HAP-1 (cell line): Measurements from ENCODE around the gene BCCIP.
A peak's percentile ranks its signal among the peaks of the same experiment; 100 is the strongest.

Experiments
- DNase-seq, 2 experiments: peaks; one replicate each; pipeline ENCODE4 v3.0.0-alpha.2; 2016 to 2020; ENCODE audit warnings: low spot score in 2 of 2
- H3K27me3 ChIP-seq: fragments of 250-450 bp; sonication (Bioruptor Pico); 2 replicates; pipeline ENCODE4 v1.5.1; 2020; ENCODE audit warnings: low read depth, mild to moderate bottlenecking, moderate library complexity
- H3K36me3 ChIP-seq: fragments of 250-450 bp; sonication (Bioruptor Pico); replicated peaks from 2 replicates; pipeline ENCODE4 v1.5.1; 2020; ENCODE audit warnings: mild to moderate bottlenecking
- H3K4me1 ChIP-seq: fragments of 250-450 bp; sonication (Bioruptor Pico); 2 replicates; pipeline ENCODE4 v1.5.1; 2020; ENCODE audit warnings: mild to moderate bottlenecking
- H3K4me3 ChIP-seq: fragments of 250-450 bp; sonication (Bioruptor Pico); 2 replicates; pipeline ENCODE4 v1.5.1; 2020; ENCODE audit warnings: mild to moderate bottlenecking, moderate library complexity
- H3K9me3 ChIP-seq: fragments of 250-450 bp; sonication (Bioruptor Pico); 2 replicates; pipeline ENCODE4 v1.5.1; 2020; ENCODE audit warnings: mild to moderate bottlenecking, moderate library complexity
- in situ Hi-C: fragments of 300-500 bp; cut with MboI; formaldehyde crosslinking; loops from 3 replicates; pipeline ENCODE4 v1.14.3; 2020; ENCODE audit warnings: low sequenced_read_pairs, inconsistent platforms, mixed read lengths

BCCIP gene

GRCh38 chr10:125812128-125812750, 11.1 kb upstream of the BCCIP start:
- Histone ChIP-seq H3K4me1 (no peaks in the 10 kb centered on the region), H3K27me3 (no peaks in the 10 kb centered on the region), H3K9me3 (no peaks in the 10 kb centered on the region), H3K4me3 (no peak overlapping the region), H3K36me3 (peaks cover 28% of the 10 kb centered on the region)
- no peak for DNase-seq
- in situ Hi-C loops: no loop called here

GRCh38 chr10:125815764-125816163, 7.6 kb upstream of the BCCIP start:
- H3K4me3 ChIP-seq: no peak overlapping the region
- H3K36me3 ChIP-seq: peaks cover 18% of the 10 kb centered on the region
- no peaks in the 10 kb centered on the region for H3K9me3 ChIP-seq
- no peak for DNase-seq
- no peaks in the 10 kb centered on the region for H3K27me3 ChIP-seq
- no peaks in the 10 kb centered on the region for H3K4me1 ChIP-seq
- in situ Hi-C loops: no loop called here

- DNase-seq: no peak
- Histone ChIP-seq H3K27me3 (no peaks in the 10 kb centered on the region), H3K4me1 (no peaks in the 10 kb centered on the region), H3K36me3 (peaks cover 10% of the 10 kb centered on the region), H3K9me3 (no peaks in the 10 kb centered on the region), H3K4me3 (no peak overlapping the region)
- in situ Hi-C loops: no loop called here
Observed at GRCh38 chr10:125816548-125816947, 6.8 kb upstream of the BCCIP start.

GRCh38 chr10:125817337-125817946, 5.9 kb upstream of the BCCIP start:
- H3K4me3 ChIP-seq: no peak overlapping the region
- no peaks in the 10 kb centered on the region for H3K27me3 ChIP-seq
- DNase-seq: no peak
- H3K4me1 ChIP-seq: no peaks in the 10 kb centered on the region
- in situ Hi-C loops: no loop called here
- peaks cover 5% of the 10 kb centered on the region for H3K36me3 ChIP-seq
- no peaks in the 10 kb centered on the region for H3K9me3 ChIP-seq

- peaks cover 11% of the 10 kb centered on the region for H3K4me1 ChIP-seq
- no peak for DNase-seq
- H3K9me3 ChIP-seq: no peaks in the 10 kb centered on the region
- H3K4me3 ChIP-seq: no peak overlapping the region
- peaks cover 6% of the 10 kb centered on the region for H3K36me3 ChIP-seq
- no peaks in the 10 kb centered on the region for H3K27me3 ChIP-seq
- in situ Hi-C loops: no loop called here
Observed at GRCh38 chr10:125820701-125821100, 2.6 kb upstream of the BCCIP start.

GRCh38 chr10:125823663-125824251, 411 bp downstream of the BCCIP start:
- peaks cover 32% of the 10 kb centered on the region for H3K36me3 ChIP-seq
- H3K27me3 ChIP-seq: no peaks in the 10 kb centered on the region
- DNase-seq: peak; percentile 3 to 23
- H3K4me3 ChIP-seq: peak overlapping the region; percentile 76
- in situ Hi-C loops: no loop called here
- no peaks in the 10 kb centered on the region for H3K9me3 ChIP-seq
- peaks cover 18% of the 10 kb centered on the region for H3K4me1 ChIP-seq

GRCh38 chr10:125824736-125825135, 1.4 kb downstream of the BCCIP start:
- no peaks in the 10 kb centered on the region for H3K27me3 ChIP-seq
- H3K4me3 ChIP-seq: peak overlapping the region; percentile 76
- H3K4me1 ChIP-seq: peaks cover 18% of the 10 kb centered on the region
- no peak for DNase-seq
- no peaks in the 10 kb centered on the region for H3K9me3 ChIP-seq
- H3K36me3 ChIP-seq: peaks cover 42% of the 10 kb centered on the region
- in situ Hi-C loops: no loop called here

- Histone ChIP-seq H3K4me1 (peaks cover 18% of the 10 kb centered on the region), H3K4me3 (no peak overlapping the region), H3K27me3 (no peaks in the 10 kb centered on the region), H3K36me3 (peaks cover 64% of the 10 kb centered on the region), H3K9me3 (no peaks in the 10 kb centered on the region)
- in situ Hi-C loops: no loop called here
- no peak for DNase-seq
Observed at GRCh38 chr10:125827133-125827532, 3.8 kb downstream of the BCCIP start.

- in situ Hi-C loops: no loop called here
- H3K4me1 ChIP-seq: peaks cover 18% of the 10 kb centered on the region
- H3K36me3 ChIP-seq: peaks cover 69% of the 10 kb centered on the region
- no peak overlapping the region for H3K4me3 ChIP-seq
- no peaks in the 10 kb centered on the region for H3K27me3 ChIP-seq
- no peaks in the 10 kb centered on the region for H3K9me3 ChIP-seq
- no peak for DNase-seq
Observed at GRCh38 chr10:125828311-125828710, 5.0 kb downstream of the BCCIP start.

- peaks cover 77% of the 10 kb centered on the region for H3K36me3 ChIP-seq
- in situ Hi-C loops: no loop called here
- H3K9me3 ChIP-seq: no peaks in the 10 kb centered on the region
- DNase-seq: no peak
- H3K27me3 ChIP-seq: no peaks in the 10 kb centered on the region
- no peak overlapping the region for H3K4me3 ChIP-seq
- no peaks in the 10 kb centered on the region for H3K4me1 ChIP-seq
Observed at GRCh38 chr10:125836746-125837145, 13.4 kb downstream of the BCCIP start.

- Histone ChIP-seq H3K36me3 (peaks cover 71% of the 10 kb centered on the region), H3K4me3 (no peak overlapping the region), H3K9me3 (no peaks in the 10 kb centered on the region), H3K4me1 (no peaks in the 10 kb centered on the region), H3K27me3 (no peaks in the 10 kb centered on the region)
- in situ Hi-C loops: no loop called here
- no peak for DNase-seq
Observed at GRCh38 chr10:125838802-125839575, 15.6 kb downstream of the BCCIP start.

- H3K4me1 ChIP-seq: no peaks in the 10 kb centered on the region
- H3K4me3 ChIP-seq: no peak overlapping the region
- no peaks in the 10 kb centered on the region for H3K27me3 ChIP-seq
- in situ Hi-C loops: no loop called here
- no peak for DNase-seq
- H3K36me3 ChIP-seq: peaks cover 65% of the 10 kb centered on the region
- H3K9me3 ChIP-seq: no peaks in the 10 kb centered on the region
Observed at GRCh38 chr10:125840406-125840805, 17.1 kb downstream of the BCCIP start.

- Histone ChIP-seq H3K9me3 (no peaks in the 10 kb centered on the region), H3K36me3 (peaks cover 59% of the 10 kb centered on the region), H3K4me1 (no peaks in the 10 kb centered on the region), H3K4me3 (no peak overlapping the region), H3K27me3 (no peaks in the 10 kb centered on the region)
- DNase-seq: no peak
- in situ Hi-C loops: no loop called here
Observed at GRCh38 chr10:125840955-125841354, 17.6 kb downstream of the BCCIP start.
